ENCODE data around the gene ADAM10. TPM values are rescaled to one million over a fixed set of nuclear protein-coding genes. Genes with fewer than 3 reads are reported as not detected.
"Not testable (repeated sequence)": the region's sequence is repeated elsewhere in the genome, so short reads cannot be mapped to it uniquely, and the experiment has no call there.

ADAM10 gene
- total and polyA plus RNA-seq, 2 of the 4 experiments (the other 2 are of a cell fraction): 110 to 185 TPM

GRCh38 chr15:58768601-58769004 is 19.1 kb upstream of the ADAM10 start:
- H3K23ac ChIP-seq (ENCODE audit: low read depth, low read length); H2BK5ac ChIP-seq (ENCODE audit: low read depth, low read length, poor library complexity, severe bottlenecking); dilution Hi-C loops (cut with HindIII; ENCODE audit: low sequenced_read_pairs, unreplicated experiment); H3K36me3 ChIP-seq (ENCODE audit: control insufficient read depth, insufficient read depth, low read length); H2BK15ac ChIP-seq (ENCODE audit: low read depth, low read length); H3K27ac ChIP-seq (ENCODE audit: insufficient read depth, low read length); H3K4ac ChIP-seq (ENCODE audit: low read depth, low read length); H2BK120ac ChIP-seq (ENCODE audit: low read depth, low read length); H3K9me1 ChIP-seq (ENCODE audit: insufficient read depth, low read length); H2AK5ac ChIP-seq (ENCODE audit: low read depth, low read length); H4K91ac ChIP-seq (ENCODE audit: insufficient read depth, low read depth, low read length); BruUV-seq (replicated peaks); H3K9me3 ChIP-seq (ENCODE audit: control insufficient read depth, insufficient read depth, low read length); H2AFZ ChIP-seq (replicated peaks; ENCODE audit: low read length, poor library complexity); ATAC-seq (ENCODE audit: low read depth); H3K14ac ChIP-seq (replicated peaks; ENCODE audit: low read depth, low read length); H3K18ac ChIP-seq (ENCODE audit: low read depth, low read length); H4K8ac ChIP-seq (ENCODE audit: low read depth in 2 of 2, low read length in 2 of 2); H4K5ac ChIP-seq (ENCODE audit: low read depth, low read length); H3K56ac ChIP-seq (ENCODE audit: extremely low read depth, insufficient read depth, low read length); H2BK20ac ChIP-seq (ENCODE audit: low read depth, low read length); H3K4me1 ChIP-seq (ENCODE audit: control insufficient read depth, insufficient read depth, low read length); H3K27me3 ChIP-seq (ENCODE audit: control insufficient read depth, insufficient read depth, low read length); H3K4me3 ChIP-seq (ENCODE audit: insufficient read depth, low read depth, low read length); H3K9ac ChIP-seq (ENCODE audit: low read depth, low read length); CTCF ChIA-PET; POLR2A ChIA-PET (ENCODE audit: unreplicated experiment); DNase-seq; H3K4me2 ChIP-seq (ENCODE audit: low read depth, low read length); intact Hi-C loops (cut with micrococcal nuclease); H2AK9ac ChIP-seq (replicated peaks; ENCODE audit: low read depth, low read length, poor library complexity): not testable (repeated sequence)
- Histone ChIP-seq H3K79me1 (ENCODE audit: low read depth in 1 of 2, low read length in 2 of 2) (peaks cover 6 to 17% of the 10 kb centered on the region in 2 experiments), H4K20me1 (ENCODE audit: insufficient read depth, low read length) (0 out of 2 replicates have a peak, but pooled peaks cover 12% of the 10 kb centered on the region)
- 100% methylated on average over 3 of the region's 7 CpGs; no CpG with 5 or more reads in 1 of the 2 experiments for WGBS, 2 experiments (ENCODE audit: extremely low coverage in 2 of 2, insufficient read length in 1 of 2)
- in situ Hi-C loops (cut with MboI; ENCODE audit: low sequenced_read_pairs): loop anchor here (25.0 kb wide), 1 partner anchor 531 kb away; no protein-coding TSS in a partner anchor
